ENCODE results near the gene MPRIP.
"Not testable (repeated sequence)": the region's sequence is repeated elsewhere in the genome, so short reads cannot be mapped to it uniquely, and the experiment has no call there.

MPRIP gene

GRCh38 chr17:17136221-17136620 lies 94.0 kb downstream of the MPRIP start:
- H3K9me3 Mint-ChIP-seq, H3K4me3 Mint-ChIP-seq, H3K36me3 Mint-ChIP-seq, H3K27ac Mint-ChIP-seq, H3K4me1 Mint-ChIP-seq, H3K27me3 Mint-ChIP-seq: not testable (repeated sequence)

GRCh38 chr17:17137731-17138585 lies 95.7 kb downstream of the MPRIP start:
- H3K36me3 Mint-ChIP-seq, result peaks cover 9% of the 10 kb centered on the region
- no peaks in the 10 kb centered on the region for H3K9me3 Mint-ChIP-seq
- no peak overlapping the region for H3K27ac Mint-ChIP-seq
- peaks cover 7% of the 10 kb centered on the region for H3K4me1 Mint-ChIP-seq
- H3K27me3 Mint-ChIP-seq, result no peaks in the 10 kb centered on the region
- H3K4me3 Mint-ChIP-seq, result no peak overlapping the region

GRCh38 chr17:17139972-17140589 lies 97.8 kb downstream of the MPRIP start:
- Mint-ChIP-seq H3K36me3 (peaks cover 10% of the 10 kb centered on the region), H3K4me3 (no peak overlapping the region), H3K27ac (no peak overlapping the region), H3K27me3 (no peaks in the 10 kb centered on the region), H3K9me3 (no peaks in the 10 kb centered on the region), H3K4me1 (peaks cover 7% of the 10 kb centered on the region)

DNA sequence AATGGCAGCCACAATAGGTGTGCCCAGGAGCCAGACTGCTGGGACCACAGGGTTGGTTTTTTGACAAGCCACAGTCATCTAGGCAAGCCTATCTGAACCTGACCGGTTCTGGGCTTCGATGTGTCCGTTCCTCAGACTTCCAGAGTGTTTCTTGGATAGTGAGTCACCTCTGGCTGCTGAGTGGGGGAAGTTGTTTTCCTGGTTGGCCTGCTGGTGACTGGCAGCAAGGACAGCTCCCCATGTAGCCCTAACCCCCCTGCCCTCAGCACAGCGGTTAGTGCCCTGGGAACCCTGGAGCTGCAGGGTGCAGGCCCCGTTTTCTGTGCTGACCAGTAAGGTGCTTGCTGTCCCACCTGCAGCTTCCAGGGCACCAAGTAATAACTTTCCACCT lies 98.3 kb downstream of the MPRIP start:
- Mint-ChIP-seq H3K27ac (no peak overlapping the region), H3K9me3 (no peaks in the 10 kb centered on the region), H3K36me3 (peaks cover 10% of the 10 kb centered on the region), H3K4me1 (peaks cover 7% of the 10 kb centered on the region), H3K27me3 (no peaks in the 10 kb centered on the region), H3K4me3 (no peak overlapping the region)

DNA sequence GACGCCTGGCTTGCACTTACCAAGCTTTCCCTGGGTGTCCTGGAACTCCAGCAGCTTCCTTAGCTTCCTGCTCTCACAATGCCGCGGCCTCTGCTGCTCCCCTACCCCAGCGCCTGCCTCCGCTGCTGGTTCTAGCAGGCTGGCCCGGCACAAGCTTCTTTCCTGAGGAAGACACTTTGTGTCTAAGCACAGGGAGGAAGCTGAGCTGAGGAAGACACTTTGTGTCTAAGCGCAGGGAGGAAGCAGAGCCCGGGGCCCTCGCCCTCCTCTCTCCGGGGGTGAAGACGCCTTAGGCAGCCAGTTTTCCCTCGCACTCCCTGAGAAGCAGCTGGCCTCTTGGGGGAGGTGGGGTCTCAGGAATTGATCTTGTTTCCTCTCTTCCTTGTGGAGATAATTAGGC lies 99.0 kb downstream of the MPRIP start:
- Mint-ChIP-seq H3K27me3 (no peaks in the 10 kb centered on the region), H3K4me1 (peaks cover 7% of the 10 kb centered on the region), H3K36me3 (peaks cover 10% of the 10 kb centered on the region), H3K27ac (no peak overlapping the region), H3K4me3 (no peak overlapping the region), H3K9me3 (no peaks in the 10 kb centered on the region)

DNA sequence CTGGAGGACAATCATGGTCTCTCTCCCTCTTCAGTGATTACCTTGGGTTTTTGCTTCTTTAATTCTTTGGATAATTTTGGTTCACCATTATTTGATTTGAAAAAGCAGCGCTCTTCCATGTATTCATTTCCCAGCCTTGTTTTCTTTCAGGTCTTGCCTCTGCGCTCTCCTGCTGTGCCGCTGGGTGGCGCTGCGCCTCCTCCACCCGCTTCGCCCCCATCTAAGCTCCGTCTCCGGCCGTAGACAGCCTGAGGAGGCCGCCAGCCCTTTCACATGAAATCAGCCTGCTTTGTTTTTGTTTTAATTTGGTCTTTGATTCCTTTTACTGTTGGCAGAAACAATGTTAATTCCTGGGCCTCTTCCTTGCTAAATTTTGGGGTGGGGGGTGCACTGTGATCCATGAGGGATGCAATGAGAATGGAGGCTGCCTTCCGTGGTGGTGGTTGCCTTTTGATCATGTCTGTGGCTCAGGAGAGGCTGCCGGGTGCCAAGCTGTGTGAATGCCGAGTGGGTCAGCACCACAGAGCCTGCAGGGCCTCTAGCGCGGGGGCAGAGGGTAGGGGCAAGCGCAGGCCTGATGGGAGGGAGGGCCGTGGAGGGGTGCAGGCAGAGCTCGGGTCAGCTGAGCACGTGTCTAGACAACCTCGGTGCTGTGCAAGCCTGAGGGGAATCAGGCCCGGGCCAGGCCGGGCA lies 99.7 kb downstream of the MPRIP start:
- peaks cover 7% of the 10 kb centered on the region for H3K4me1 Mint-ChIP-seq
- peaks cover 10% of the 10 kb centered on the region for H3K36me3 Mint-ChIP-seq

GRCh38 chr17:17142556-17142955 lies 100.3 kb downstream of the MPRIP start:
- H3K9me3 Mint-ChIP-seq, result no peaks in the 10 kb centered on the region
- no peak overlapping the region for H3K27ac Mint-ChIP-seq
- peaks cover 7% of the 10 kb centered on the region for H3K4me1 Mint-ChIP-seq
- peaks cover 10% of the 10 kb centered on the region for H3K36me3 Mint-ChIP-seq
- no peaks in the 10 kb centered on the region for H3K27me3 Mint-ChIP-seq
- no peak overlapping the region for H3K4me3 Mint-ChIP-seq

More for the DNA sequence above, 99.7 kb downstream of the MPRIP start:
- Mint-ChIP-seq H3K4me3 (no peak overlapping the region), H3K27ac (peak overlapping the region; percentile 65), H3K9me3 (no peaks in the 10 kb centered on the region), H3K27me3 (no peaks in the 10 kb centered on the region)

- peaks cover 11% of the 10 kb centered on the region for H3K36me3 Mint-ChIP-seq
- H3K27me3 Mint-ChIP-seq, result no peaks in the 10 kb centered on the region
- peaks cover 7% of the 10 kb centered on the region for H3K4me1 Mint-ChIP-seq
- no peak overlapping the region for H3K27ac Mint-ChIP-seq
- H3K4me3 Mint-ChIP-seq, result no peak overlapping the region
- no peaks in the 10 kb centered on the region for H3K9me3 Mint-ChIP-seq
Measured at GRCh38 chr17:17143501-17143900, 101.2 kb downstream of the MPRIP start.

GRCh38 chr17:17144061-17144460 lies 101.8 kb downstream of the MPRIP start:
- H3K4me3 Mint-ChIP-seq, result no peak overlapping the region
- peaks cover 7% of the 10 kb centered on the region for H3K4me1 Mint-ChIP-seq
- H3K36me3 Mint-ChIP-seq, result peaks cover 11% of the 10 kb centered on the region
- no peak overlapping the region for H3K27ac Mint-ChIP-seq
- H3K9me3 Mint-ChIP-seq, result no peaks in the 10 kb centered on the region
- no peaks in the 10 kb centered on the region for H3K27me3 Mint-ChIP-seq

- H3K4me1 Mint-ChIP-seq, result peaks cover 7% of the 10 kb centered on the region
- H3K9me3 Mint-ChIP-seq, result no peaks in the 10 kb centered on the region
- no peak overlapping the region for H3K4me3 Mint-ChIP-seq
- H3K36me3 Mint-ChIP-seq, result peaks cover 12% of the 10 kb centered on the region
- H3K27ac Mint-ChIP-seq, result no peak overlapping the region
- H3K27me3 Mint-ChIP-seq, result no peaks in the 10 kb centered on the region
Measured at GRCh38 chr17:17144916-17145665, 102.8 kb downstream of the MPRIP start.

DNA sequence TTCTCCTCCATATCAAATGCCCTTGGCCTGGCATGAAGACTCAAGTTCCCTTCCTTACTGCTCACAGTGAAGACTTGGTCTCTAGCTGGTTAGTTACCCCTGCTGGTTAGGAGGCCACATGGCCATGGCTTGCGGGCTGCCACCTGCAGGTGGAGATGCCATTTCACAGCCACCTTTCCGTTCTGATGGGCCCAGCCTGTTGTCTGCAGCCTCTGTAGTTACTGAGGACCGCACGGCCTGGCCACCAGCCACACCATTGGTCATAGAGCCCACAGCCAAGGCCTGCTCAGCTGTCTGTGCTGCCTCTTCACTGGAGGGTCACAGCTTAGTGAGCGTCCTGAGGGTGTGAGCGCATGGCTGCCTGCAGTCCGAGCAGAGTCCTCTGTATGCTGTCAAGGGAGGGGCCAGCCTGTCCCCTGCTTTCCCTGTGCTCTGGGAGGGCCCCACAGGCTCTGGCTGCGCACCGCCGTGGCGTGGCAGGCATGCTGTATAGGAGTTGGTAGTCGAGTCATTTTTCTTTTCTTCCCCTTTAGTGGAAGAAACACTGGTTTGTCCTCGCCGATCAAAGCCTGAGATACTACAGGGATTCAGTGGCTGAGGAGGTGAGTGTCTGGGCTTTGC lies 104.6 kb downstream of the MPRIP start:
- Mint-ChIP-seq H3K36me3 (peaks cover 10% of the 10 kb centered on the region), H3K27me3 (no peaks in the 10 kb centered on the region), H3K4me3 (no peak overlapping the region), H3K9me3 (no peaks in the 10 kb centered on the region), H3K27ac (no peak overlapping the region), H3K4me1 (peaks cover 9% of the 10 kb centered on the region)

- Mint-ChIP-seq H3K27ac (no peak overlapping the region), H3K9me3 (no peaks in the 10 kb centered on the region), H3K4me1 (peaks cover 12% of the 10 kb centered on the region), H3K27me3 (no peaks in the 10 kb centered on the region), H3K36me3 (peaks cover 6% of the 10 kb centered on the region), H3K4me3 (no peak overlapping the region)
Measured at GRCh38 chr17:17147821-17148220, 105.6 kb downstream of the MPRIP start.

DNA sequence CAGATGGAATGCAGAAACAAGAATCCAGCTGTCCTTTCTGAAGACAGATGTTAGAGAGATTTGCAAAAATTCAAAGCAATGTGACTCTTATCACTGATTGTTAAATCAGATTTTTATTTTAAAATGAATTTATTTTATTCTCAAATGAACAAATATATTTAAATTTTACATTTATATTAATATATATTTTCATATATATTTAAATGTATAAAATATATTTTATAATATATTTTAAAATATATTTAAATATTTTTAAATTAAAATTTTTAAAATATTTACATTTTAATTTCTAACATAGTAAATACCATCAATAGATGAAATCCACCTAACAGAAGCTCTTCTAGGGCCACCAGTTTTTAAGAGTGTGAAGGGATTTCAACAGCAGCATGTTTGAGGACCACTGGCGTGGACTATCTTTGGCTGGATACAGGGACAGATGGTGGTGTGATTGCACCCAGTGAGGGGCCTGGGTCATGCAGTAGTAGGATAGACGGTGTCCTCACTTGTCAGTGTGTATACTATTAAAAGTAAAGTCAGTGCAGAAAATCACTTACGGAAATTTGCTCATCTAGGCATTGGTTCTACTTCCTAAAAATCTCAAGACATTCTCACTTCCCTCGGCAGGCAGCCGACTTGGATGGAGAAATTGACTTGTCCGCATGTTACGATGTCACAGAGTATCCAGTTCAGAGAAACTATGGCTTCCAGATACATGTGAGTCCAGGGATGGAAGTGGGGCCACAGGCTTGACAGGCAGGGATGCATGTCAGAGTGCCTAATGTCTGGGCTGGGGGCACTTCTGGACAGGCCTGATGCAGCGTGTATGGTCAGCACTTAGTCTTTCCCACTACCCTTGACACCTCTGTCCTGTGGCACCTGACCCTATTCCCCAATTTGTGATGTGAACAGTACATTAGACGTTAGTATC lies 107.5 kb downstream of the MPRIP start:
- Mint-ChIP-seq H3K4me3 (no peak overlapping the region), H3K27me3 (no peaks in the 10 kb centered on the region), H3K36me3 (peaks cover 12% of the 10 kb centered on the region), H3K4me1 (peaks cover 31% of the 10 kb centered on the region), H3K9me3 (no peaks in the 10 kb centered on the region), H3K27ac (no peak overlapping the region)

- peaks cover 37% of the 10 kb centered on the region for H3K4me1 Mint-ChIP-seq
- H3K27ac Mint-ChIP-seq, result no peak overlapping the region
- peaks cover 12% of the 10 kb centered on the region for H3K36me3 Mint-ChIP-seq
- no peaks in the 10 kb centered on the region for H3K9me3 Mint-ChIP-seq
- H3K27me3 Mint-ChIP-seq, result no peaks in the 10 kb centered on the region
- H3K4me3 Mint-ChIP-seq, result no peak overlapping the region
Measured at GRCh38 chr17:17150448-17150800, 108.2 kb downstream of the MPRIP start.

All from activated naive CD4-positive, alpha-beta T cell treated with anti-CD3 and anti-CD28 coated beads, Interleukin-2, amount 50 U/mL, for 24 hours (primary cell).